HuH-7 (cell line): ENCODE data around the gene PPL.
"Not testable (repeated sequence)": the region's sequence is repeated elsewhere in the genome, so short reads cannot be mapped to it uniquely, and the experiment has no call there.

Experiments used
- DNase-seq: peaks from one replicate; pipeline ENCODE4 v3.0.0; 2011; ENCODE audit warnings: low spot score

Gene PPL

GRCh38 chr16:4909825-4910224, 27.1 kb downstream of the PPL start:
- no peak for DNase-seq

- DNase-seq, result no peak
These were observed 28.0 kb downstream of the PPL start for GRCh38 chr16:4908854-4909401.

- no peak for DNase-seq
These were observed 31.9 kb downstream of the PPL start for GRCh38 chr16:4904942-4905615.

- DNase-seq, result no peak
These were observed 32.6 kb downstream of the PPL start for GRCh38 chr16:4904108-4904941.

- no peak for DNase-seq
These were observed 34.9 kb downstream of the PPL start for GRCh38 chr16:4902038-4902437.

GRCh38 chr16:4900750-4901149, 36.2 kb downstream of the PPL start:
- no peak for DNase-seq

- DNase-seq, result no peak
These were observed 36.9 kb downstream of the PPL start for GRCh38 chr16:4900036-4900435.

- DNase-seq, result no peak
These were observed 37.5 kb downstream of the PPL start for GRCh38 chr16:4899474-4899846.

- DNase-seq, result no peak
These were observed 38.0 kb downstream of the PPL start for GRCh38 chr16:4898811-4899473.

GRCh38 chr16:4897328-4897727, 39.6 kb downstream of the PPL start:
- DNase-seq, result no peak

GRCh38 chr16:4896761-4897160, 40.2 kb downstream of the PPL start:
- DNase-seq, result not testable (repeated sequence)

GRCh38 chr16:4895366-4895765, 41.6 kb downstream of the PPL start:
- no peak for DNase-seq

GRCh38 chr16:4894276-4895150, 42.4 kb downstream of the PPL start:
- DNase-seq, result no peak

- no peak for DNase-seq
These were observed 43.7 kb downstream of the PPL start for GRCh38 chr16:4893103-4893862.

GRCh38 chr16:4892361-4893102, 44.4 kb downstream of the PPL start:
- DNase-seq, result no peak

GRCh38 chr16:4891886-4892216, 45.1 kb downstream of the PPL start:
- DNase-seq, result no peak

GRCh38 chr16:4891097-4891885, 45.7 kb downstream of the PPL start:
- no peak for DNase-seq

- no peak for DNase-seq
These were observed 46.3 kb downstream of the PPL start for GRCh38 chr16:4890686-4891085.

GRCh38 chr16:4890026-4890425, 46.9 kb downstream of the PPL start:
- DNase-seq, result no peak
